Muscle of leg (tissue), 16 donors: ENCODE results near the gene GAA. TPM values are rescaled to one million over a fixed set of nuclear protein-coding genes. Genes with fewer than 3 reads are reported as not detected.

Source experiments
- DNase-seq: peaks from one replicate; pipeline ENCODE4 v3.0.0; 2013
- H3K27ac ChIP-seq: one replicate; pipeline ENCODE4 v1.5.1; 2013; ENCODE audit warnings: mild to moderate bottlenecking, low read length, control low read depth
- H3K27me3 ChIP-seq: one replicate; pipeline ENCODE4 v1.6.1; 2013; ENCODE audit warnings: low read length; ENCODE audit not compliant: control insufficient read depth, insufficient read depth
- H3K36me3 ChIP-seq: one replicate; pipeline ENCODE4 v1.6.1; 2013; ENCODE audit warnings: low read length; ENCODE audit not compliant: control insufficient read depth, insufficient read depth
- H3K4me1 ChIP-seq: one replicate; pipeline ENCODE4 v1.6.1; 2013; ENCODE audit warnings: low read length; ENCODE audit not compliant: control insufficient read depth, insufficient read depth
- H3K4me3 ChIP-seq: one replicate; pipeline ENCODE4 v1.5.1; 2013; ENCODE audit warnings: low read length, control low read depth
- H3K9me3 ChIP-seq: replicated peaks from 2 replicates; pipeline ENCODE4 v1.6.1; 2013; ENCODE audit warnings: low read depth, low read length; ENCODE audit not compliant: control insufficient read depth
- WGBS: methylation state at CpG from one replicate; pipeline ENCODE4 v1.1.5; 2013; ENCODE audit warnings: missing lambda C conversion rate; ENCODE audit not compliant: insufficient coverage; 5-methylcytosine and 5-hydroxymethylcytosine counted together
- long read RNA-seq, 11 donors: transcript quantifications; one replicate each; lab custom pipeline, GENCODE V29; 2026
- polyA plus RNA-seq, 8 donors: library from polyadenylated mRNA; unstranded; fragments of 120-200 nt; gene quantifications; one replicate each; pipeline versions ENCODE4 v1.2.1 to v1.2.3, GENCODE V29; 2013; ENCODE audit warnings: inconsistent platforms in 1 of 8, low replicate concordance in 1 of 8; ENCODE audit not compliant: insufficient read length in 8 of 8, insufficient read depth in 1 of 8
- total RNA-seq: library from RNA; stranded (reverse); fragments of 120-200 nt; gene quantifications from one replicate; pipeline ENCODE4 v1.2.4, GENCODE V29; 2013

The GAA gene
- 14.4 TPM for total RNA-seq
- polyA plus RNA-seq, result 10 to 100 TPM; 20.2 to 37.1 (median 30.7) TPM
- long read RNA-seq, donor 1, partial matches to known transcripts, result 0 of 3 reads
- long read RNA-seq, donor 1, other reads (novel, unspliced or antisense), result 0 of 3 reads
- long read RNA-seq, donor 2, result 0 reads
- long read RNA-seq, donor 3, partial matches to known transcripts, result 0 of 6 reads
- long read RNA-seq, donor 3, other reads (novel, unspliced or antisense), result 0 of 6 reads
- long read RNA-seq, donor 4, partial matches to known transcripts, result 5 of 9 reads
- long read RNA-seq, donor 4, other reads (novel, unspliced or antisense), result 0 of 9 reads
- long read RNA-seq, donor 5, transcript GAA-202 (21 exons, 3,549 nt), result major isoform, 8 of 19 reads
- long read RNA-seq, donor 5, partial matches to known transcripts, result 9 of 19 reads
- long read RNA-seq, donor 5, other reads (novel, unspliced or antisense), result 0 of 19 reads
- long read RNA-seq, donor 6, partial matches to known transcripts, result 0 of 1 reads
- long read RNA-seq, donor 6, other reads (novel, unspliced or antisense), result 0 of 1 reads
- long read RNA-seq, donor 7, partial matches to known transcripts, result 0 of 4 reads
- long read RNA-seq, donor 7, other reads (novel, unspliced or antisense), result 0 of 4 reads
- long read RNA-seq, donor 8, result 0 reads
- long read RNA-seq, donor 9, partial matches to known transcripts, result 9 of 9 reads
- long read RNA-seq, donor 9, other reads (novel, unspliced or antisense), result 0 of 9 reads
- long read RNA-seq, donor 10, partial matches to known transcripts, result 6 of 10 reads
- long read RNA-seq, donor 10, other reads (novel, unspliced or antisense), result 0 of 10 reads
- long read RNA-seq, donor 11, partial matches to known transcripts, result 5 of 7 reads
- long read RNA-seq, donor 11, other reads (novel, unspliced or antisense), result 0 of 7 reads

- under 1% methylated on average over 114 of the region's 114 CpGs for WGBS
- Histone ChIP-seq H3K4me3 (peak within 1 kb of the TSS; percentile 88), H3K4me1 (peaks cover 44% of the 10 kb centered on the region), H3K27me3 (peaks cover 3% of the 10 kb centered on the region), H3K9me3 (no peaks in the 10 kb centered on the region), H3K27ac (peak within 1 kb of the TSS; percentile 55), H3K36me3 (no peaks in the 10 kb centered on the region)
- DNase-seq, result peak; percentile 93
These were observed at the start of gene GAA for GRCh38 chr17:80101011-80101945. GAA (plus strand) TSS chr17:80101581; CDS start chr17:80104587, 3,006 bp downstream.

GRCh38 chr17:80051681-80052080 lies 49.7 kb upstream of the GAA start:
- Histone ChIP-seq H3K4me3 (no peak overlapping the region), H3K36me3 (peaks cover 26% of the 10 kb centered on the region), H3K9me3 (no peaks in the 10 kb centered on the region), H3K4me1 (peaks cover 2% of the 10 kb centered on the region), H3K27ac (no peak overlapping the region), H3K27me3 (no peaks in the 10 kb centered on the region)
- 83% methylated on average over 7 of the region's 11 CpGs for WGBS
- no peak for DNase-seq

- H3K27me3 ChIP-seq, result no peaks in the 10 kb centered on the region
- no peaks in the 10 kb centered on the region for H3K9me3 ChIP-seq
- H3K4me1 ChIP-seq, result peaks cover 2% of the 10 kb centered on the region
- peaks cover 23% of the 10 kb centered on the region for H3K36me3 ChIP-seq
- 54% methylated on average over 10 of the region's 10 CpGs for WGBS
- no peak overlapping the region for H3K27ac ChIP-seq
- peak; percentile 58 for DNase-seq
- H3K4me3 ChIP-seq, result no peak overlapping the region
These were observed 48.3 kb upstream of the GAA start for GRCh38 chr17:80053102-80053501.

- WGBS, result no CpG with 5 or more reads among the region's 9 CpGs
- Histone ChIP-seq H3K36me3 (peaks cover 21% of the 10 kb centered on the region), H3K27ac (no peak overlapping the region), H3K27me3 (no peaks in the 10 kb centered on the region), H3K9me3 (no peaks in the 10 kb centered on the region), H3K4me3 (no peak overlapping the region), H3K4me1 (peaks cover 2% of the 10 kb centered on the region)
- no peak for DNase-seq
These were observed 45.8 kb upstream of the GAA start for GRCh38 chr17:80055597-80055996.

GRCh38 chr17:80058311-80058955 lies 42.9 kb upstream of the GAA start:
- WGBS, result 96% methylated on average over 28 of the region's 28 CpGs
- Histone ChIP-seq H3K4me3 (no peak overlapping the region), H3K36me3 (peaks cover 16% of the 10 kb centered on the region), H3K27ac (no peak overlapping the region), H3K4me1 (no peaks in the 10 kb centered on the region), H3K9me3 (no peaks in the 10 kb centered on the region), H3K27me3 (no peaks in the 10 kb centered on the region)
- DNase-seq, result no peak

- H3K27ac ChIP-seq, result no peak overlapping the region
- no peak for DNase-seq
- no peaks in the 10 kb centered on the region for H3K27me3 ChIP-seq
- peaks cover under 1% of the 10 kb centered on the region for H3K4me1 ChIP-seq
- WGBS, result no CpG with 5 or more reads among the region's 4 CpGs
- H3K4me3 ChIP-seq, result no peak overlapping the region
- H3K9me3 ChIP-seq, result no peaks in the 10 kb centered on the region
- H3K36me3 ChIP-seq, result peaks cover 22% of the 10 kb centered on the region
These were observed 40.7 kb upstream of the GAA start for GRCh38 chr17:80060644-80061043.

GRCh38 chr17:80061421-80061820 lies 40.0 kb upstream of the GAA start:
- H3K27ac ChIP-seq, result no peak overlapping the region
- H3K4me3 ChIP-seq, result no peak overlapping the region
- H3K27me3 ChIP-seq, result no peaks in the 10 kb centered on the region
- no peak for DNase-seq
- peaks cover 3% of the 10 kb centered on the region for H3K4me1 ChIP-seq
- 77% methylated on average over 3 of the region's 12 CpGs for WGBS
- no peaks in the 10 kb centered on the region for H3K9me3 ChIP-seq
- H3K36me3 ChIP-seq, result peaks cover 22% of the 10 kb centered on the region

- WGBS, result 86% methylated on average over 22 of the region's 27 CpGs
- no peak for DNase-seq
- Histone ChIP-seq H3K27me3 (no peaks in the 10 kb centered on the region), H3K4me3 (no peak overlapping the region), H3K36me3 (peaks cover 25% of the 10 kb centered on the region), H3K9me3 (no peaks in the 10 kb centered on the region), H3K4me1 (peaks cover 10% of the 10 kb centered on the region), H3K27ac (no peak overlapping the region)
These were observed 37.4 kb upstream of the GAA start for GRCh38 chr17:80063830-80064585.

- no peaks in the 10 kb centered on the region for H3K9me3 ChIP-seq
- 66% methylated on average over 8 of the region's 8 CpGs for WGBS
- H3K4me1 ChIP-seq, result peaks cover 11% of the 10 kb centered on the region
- H3K36me3 ChIP-seq, result peaks cover 23% of the 10 kb centered on the region
- no peaks in the 10 kb centered on the region for H3K27me3 ChIP-seq
- DNase-seq, result no peak
- no peak overlapping the region for H3K4me3 ChIP-seq
- no peak overlapping the region for H3K27ac ChIP-seq
These were observed 36.7 kb upstream of the GAA start for GRCh38 chr17:80064696-80065095.
